ENCODE results near the gene MYADML2. TPM values are rescaled to one million over a fixed set of nuclear protein-coding genes. Genes with fewer than 3 reads are reported as not detected.
A peak's percentile ranks its signal among the peaks of the same experiment; 100 is the strongest.

The MYADML2 gene
- total RNA-seq, 1 experiment from 2014 or later, result 0.22 TPM

DNA sequence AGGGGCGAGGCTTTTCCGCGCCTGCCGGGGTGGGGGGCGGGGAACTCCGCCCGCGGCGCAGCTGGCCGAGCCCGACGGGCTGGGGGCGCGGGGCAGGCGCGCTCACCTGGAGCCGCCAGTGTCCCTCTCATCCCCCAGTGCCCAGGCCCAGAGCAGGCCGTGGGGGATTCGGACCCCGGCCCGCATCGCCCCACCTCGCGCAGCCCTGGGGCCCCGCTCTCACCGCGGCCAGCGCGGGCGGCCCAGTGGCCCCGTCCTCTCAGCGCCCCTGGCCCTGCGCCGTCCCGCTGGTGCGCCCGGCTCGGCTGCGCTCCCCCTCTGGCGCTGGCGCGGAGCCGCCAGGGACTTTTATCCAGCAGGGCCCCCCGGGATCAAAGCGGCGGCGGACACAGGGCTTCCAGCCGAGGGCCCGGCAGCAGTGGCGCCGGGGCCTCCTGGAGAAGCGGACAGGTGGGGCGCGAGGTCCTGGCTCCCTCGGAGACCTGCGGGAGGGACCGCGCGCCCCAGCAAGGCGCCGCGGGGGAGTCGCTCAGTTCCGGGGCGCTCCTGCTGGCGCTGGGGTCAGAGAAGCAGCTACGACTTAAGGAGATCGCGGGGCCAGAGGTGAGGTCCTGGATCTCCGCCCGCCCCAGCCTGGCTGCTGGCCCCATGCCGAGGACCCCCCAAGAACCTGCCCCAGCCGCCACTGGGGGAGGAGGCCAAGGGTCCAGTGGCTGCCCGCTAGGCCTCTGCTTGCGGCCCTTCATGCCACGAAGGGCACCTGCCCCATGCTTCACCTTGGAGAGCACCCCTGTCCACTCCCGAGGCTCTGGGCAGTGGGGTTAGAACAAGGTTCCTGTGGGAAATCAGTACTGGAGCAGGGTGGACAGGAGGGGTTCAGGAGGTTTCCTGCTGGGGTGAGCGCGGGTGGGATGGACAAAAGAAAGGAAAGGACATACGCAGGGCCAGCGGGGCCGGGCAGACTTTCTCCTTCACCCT, 14.8 kb upstream of the MYADML2 start:
- H3K4me1 Mint-ChIP-seq, result peaks cover 11 to 13% of the 10 kb centered on the region in 2 experiments
- Histone ChIP-seq H3K9ac (ENCODE audit: extremely low read depth, insufficient read length, low read length) (no peak overlapping the region), H4K20me1 (ENCODE audit: control insufficient read depth, insufficient read depth, insufficient read length) (no peaks in the 10 kb centered on the region), H3K56ac (ENCODE audit: insufficient read length, low read depth, low read length) (no peak overlapping the region), H3K9me3 (ENCODE audit: control insufficient read depth, low read depth, low read length) (no peaks in the 10 kb centered on the region), H3K14ac (ENCODE audit: insufficient read depth, low read length) (no peak overlapping the region), H3K27ac (ENCODE audit: insufficient read length, low read depth, low read length) (no peak overlapping the region), H3K4ac (ENCODE audit: low read depth, low read length) (no peak overlapping the region), H3K79me1 (ENCODE audit: insufficient read depth, low read depth, low read length, poor library complexity, severe bottlenecking) (no peaks in the 10 kb centered on the region), H4K8ac (replicated peaks; ENCODE audit: insufficient read length, low read depth, low read length) (no peak overlapping the region), H2AK5ac (ENCODE audit: insufficient read length, low read length) (no peak overlapping the region), H3K23me2 (ENCODE audit: insufficient read length, low read depth, low read length, poor library complexity, severe bottlenecking) (peaks cover 3% of the 10 kb centered on the region), H2BK120ac (ENCODE audit: low read depth, low read length, poor library complexity, severe bottlenecking) (no peak overlapping the region), H3K27me3 (ENCODE audit: insufficient read depth, low read length) (peaks cover 43% of the 10 kb centered on the region; the same call in 1 of the 2 replicates), H2BK5ac (ENCODE audit: insufficient read length, low read length) (no peak overlapping the region), H2BK15ac (ENCODE audit: low read depth, low read length) (no peak overlapping the region), H4K91ac (ENCODE audit: insufficient read length, low read depth, low read length) (no peak overlapping the region), H3K4me2 (ENCODE audit: insufficient read depth, insufficient read length, low read length) (no peak overlapping the region), H3K18ac (ENCODE audit: insufficient read length, low read depth, low read length) (no peak overlapping the region), H2BK12ac (ENCODE audit: insufficient read length, low read depth, low read length) (no peak overlapping the region), H3K23ac (ENCODE audit: insufficient read length, low read depth, low read length) (no peak overlapping the region), H2BK20ac (ENCODE audit: low read depth, low read length, poor library complexity, severe bottlenecking) (no peak overlapping the region), H3T11ph (ENCODE audit: low read length) (no peak overlapping the region), H3K79me2 (ENCODE audit: insufficient read depth, low read length) (no peaks in the 10 kb centered on the region), H3K4me1 (ENCODE audit: insufficient read depth, low read length) (no peaks in the 10 kb centered on the region), H2AFZ (ENCODE audit: low read length) (no peak overlapping the region), H4K5ac (ENCODE audit: insufficient read length, low read depth, low read length) (no peak overlapping the region)
- H3K36me3 Mint-ChIP-seq (ENCODE audit: insufficient read depth in 1 of 3, low read depth in 3 of 3), result no peaks in the 10 kb centered on the region; a peak in 1 of 7 replicates
- no CpG with 5 or more reads among the region's 82 CpGs for WGBS (ENCODE audit: extremely low coverage, insufficient read length, low lambda C conversion rate)
- DNase-seq, result no peak
- H3K4me3 Mint-ChIP-seq, result peak overlapping the region; percentile 33 to 72; a peak in 4 of 5 replicates
- no peak overlapping the region for H3K27ac Mint-ChIP-seq
- H3K27me3 Mint-ChIP-seq (ENCODE audit: low read depth), result peaks cover 83% of the 10 kb centered on the region
- TF ChIP-seq, protein P1, sequence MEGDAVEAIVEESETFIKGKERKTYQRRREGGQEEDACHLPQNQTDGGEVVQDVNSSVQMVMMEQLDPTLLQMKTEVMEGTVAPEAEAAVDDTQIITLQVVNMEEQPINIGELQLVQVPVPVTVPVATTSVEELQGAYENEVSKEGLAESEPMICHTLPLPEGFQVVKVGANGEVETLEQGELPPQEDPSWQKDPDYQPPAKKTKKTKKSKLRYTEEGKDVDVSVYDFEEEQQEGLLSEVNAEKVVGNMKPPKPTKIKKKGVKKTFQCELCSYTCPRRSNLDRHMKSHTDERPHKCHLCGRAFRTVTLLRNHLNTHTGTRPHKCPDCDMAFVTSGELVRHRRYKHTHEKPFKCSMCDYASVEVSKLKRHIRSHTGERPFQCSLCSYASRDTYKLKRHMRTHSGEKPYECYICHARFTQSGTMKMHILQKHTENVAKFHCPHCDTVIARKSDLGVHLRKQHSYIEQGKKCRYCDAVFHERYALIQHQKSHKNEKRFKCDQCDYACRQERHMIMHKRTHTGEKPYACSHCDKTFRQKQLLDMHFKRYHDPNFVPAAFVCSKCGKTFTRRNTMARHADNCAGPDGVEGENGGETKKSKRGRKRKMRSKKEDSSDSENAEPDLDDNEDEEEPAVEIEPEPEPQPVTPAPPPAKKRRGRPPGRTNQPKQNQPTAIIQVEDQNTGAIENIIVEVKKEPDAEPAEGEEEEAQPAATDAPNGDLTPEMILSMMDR (conservative IDR thresholded peaks at IDR 0.05), result no peak
- peaks cover 0 to 4% of the 10 kb centered on the region in 2 experiments; a peak in 1 of 5 replicates for H3K9me3 Mint-ChIP-seq

Data from H9 (cell line).